A549 (cell line): ENCODE measurements around the gene ZW10. TPM values are rescaled to one million over a fixed set of nuclear protein-coding genes. Genes with fewer than 3 reads are reported as not detected.

Experiments used
- ATAC-seq, 2 experiments: fragments of 200-7000 bp in 1 of 2; fragments of >200 bp in 1 of 2; cut with Nextera tagmentation in 1 of 2; cut with Tn5 transposase in 1 of 2; 3 replicates each; pipeline versions ENCODE4 v1.8.0 to v1.9.1; 2018 to 2020; ENCODE audit warnings: mild to moderate bottlenecking in 1 of 2, moderate library complexity in 1 of 2
- CTCF ChIA-PET: fragments of 300-600 bp; sonication (Branson Sonifier 250); formaldehyde crosslinking; extraction: SDS; loops from one replicate; lab custom pipeline; 2021; ENCODE audit warnings: antibody characterized with exemption, inconsistent platforms; lab: Yijun Ruan, JAX
- POLR2A ChIA-PET: fragments of 350-600 bp; formaldehyde crosslinking; extraction: SDS; loops from one replicate; lab custom pipeline; 2021; ENCODE audit warnings: antibody characterized with exemption, inconsistent platforms; lab: Yijun Ruan, JAX
- DNase-seq, 2 experiments: peaks; one replicate each; pipeline versions ENCODE4 v3.0.0 to v3.0.0-alpha.2; 2011 to 2016; ENCODE audit warnings: low read depth in 1 of 2, low spot score in 1 of 2
- FAIRE-seq: peaks from 2 replicates; lab custom pipeline; 2011; peaks lifted over from hg19 to GRCh38; lab: Jason Lieb, UNC
- H3K27ac ChIP-seq, 2 experiments: fragments of >200 bp; sonication (Bioruptor Twin); formaldehyde crosslinking; 3 replicates each; pipeline ENCODE4 v1.5.1; 2016 to 2017
- H3K4me1 ChIP-seq: fragments of >200 bp; sonication (Bioruptor Twin); formaldehyde crosslinking; 3 replicates; pipeline ENCODE4 v1.6.1; 2016
- H3K4me2 ChIP-seq: fragments of >200 bp; sonication (Bioruptor Twin); formaldehyde crosslinking; 3 replicates; pipeline ENCODE4 v1.6.1; 2016
- H3K4me3 ChIP-seq: fragments of >200 bp; sonication (Bioruptor Twin); formaldehyde crosslinking; 3 replicates; pipeline ENCODE4 v1.5.1; 2016
- H3K9me3 ChIP-seq: fragments of >200 bp; sonication (Bioruptor Twin); formaldehyde crosslinking; 3 replicates; pipeline ENCODE4 v1.6.1; 2016
- CBX8 ChIP-seq: fragments of 200-600 bp; sonication (generic); IDR thresholded peaks from 2 replicates; pipeline ENCODE4 v1.6.1; 2016
- CHD4 ChIP-seq: fragments of 200-600 bp; sonication (generic); IDR thresholded peaks from 2 replicates; pipeline ENCODE4 v1.6.1; 2016; ENCODE audit warnings: antibody characterized with exemption, mild to moderate bottlenecking, borderline replicate concordance
- CTCF ChIP-seq: fragments of >200 bp; sonication (Bioruptor Twin); formaldehyde crosslinking; IDR thresholded peaks from 3 replicates; pipeline ENCODE4 v1.5.1; 2016
- EHMT2 ChIP-seq: fragments of 200-600 bp; sonication (generic); IDR thresholded peaks from 2 replicates; pipeline ENCODE4 v1.6.1; 2016; ENCODE audit warnings: antibody characterized with exemption, low read depth, mild to moderate bottlenecking, moderate library complexity
- FOSB ChIP-seq: fragments of 250-450 bp; sonication (Bioruptor Pico); IDR thresholded peaks from 2 replicates; pipeline ENCODE4 v1.5.0; 2020; ENCODE audit warnings: mild to moderate bottlenecking, moderate library complexity
- FOSL2 ChIP-seq, 2 experiments: fragments of 450-650 bp in 1 of 2; fragments of >200 bp in 1 of 2; sonication (Bioruptor Twin) in 1 of 2; formaldehyde crosslinking; IDR thresholded peaks; 2 replicates each; pipeline versions ENCODE4 v1.5.0 to v1.6.1; 2016 to 2020; ENCODE audit warnings: mild to moderate bottlenecking in 1 of 2, moderate library complexity in 1 of 2
- FOXS1 ChIP-seq: fragments of 250-450 bp; sonication (Bioruptor Pico); IDR thresholded peaks from 2 replicates; pipeline ENCODE4 v1.5.0; 2020; ENCODE audit warnings: mild to moderate bottlenecking, moderate library complexity
- HDAC2 ChIP-seq: fragments of 200-600 bp; sonication (generic); IDR thresholded peaks from 2 replicates; pipeline ENCODE4 v1.6.1; 2016
- HEYL ChIP-seq: fragments of 250-450 bp; sonication (Bioruptor Pico); IDR thresholded peaks from 2 replicates; pipeline ENCODE4 v1.8.0; 2021; ENCODE audit warnings: mild to moderate bottlenecking, moderate library complexity
- HMGXB4 ChIP-seq: fragments of 250-450 bp; sonication (Bioruptor Pico); IDR thresholded peaks from 2 replicates; pipeline ENCODE4 v1.5.0; 2021; ENCODE audit warnings: mild to moderate bottlenecking, moderate library complexity, borderline replicate concordance
- HOXB5 ChIP-seq: fragments of 250-450 bp; sonication (Bioruptor Pico); IDR thresholded peaks from 2 replicates; pipeline ENCODE4 v1.5.0; 2020; ENCODE audit warnings: mild to moderate bottlenecking, moderate library complexity
- JUN ChIP-seq, 2 experiments: fragments of >200 bp; sonication (Bioruptor Twin); formaldehyde crosslinking; IDR thresholded peaks; 2 replicates in 1 of 2; 3 replicates in 1 of 2; pipeline ENCODE4 v1.6.1; 2016 to 2017
- MAFK ChIP-seq: fragments of 450-650 bp; IDR thresholded peaks from 2 replicates; pipeline ENCODE4 v1.6.1; 2014; ENCODE audit not compliant: partially characterized antibody
- MAX ChIP-seq: IDR thresholded peaks from 2 replicates; pipeline ENCODE4 v1.6.1; 2012
- RAD21 ChIP-seq, 2 experiments: fragments of >200 bp in 1 of 2; sonication (Bioruptor Twin) in 1 of 2; formaldehyde crosslinking in 1 of 2; IDR thresholded peaks in 1 of 2; conservative IDR thresholded peaks in 1 of 2; 2 replicates in 1 of 2; 3 replicates in 1 of 2; pipeline ENCODE4 v1.6.1; 2012 to 2018; ENCODE audit warnings: inconsistent platforms in 1 of 2
- RNF2 ChIP-seq: fragments of 200-600 bp; sonication (generic); IDR thresholded peaks from 2 replicates; pipeline ENCODE4 v1.6.1; 2016; ENCODE audit warnings: low read depth, mild to moderate bottlenecking, antibody characterized with exemption, moderate library complexity, borderline replicate concordance
- SMC3 ChIP-seq: fragments of >200 bp; sonication (Bioruptor Twin); formaldehyde crosslinking; IDR thresholded peaks from 3 replicates; pipeline ENCODE4 v1.6.1; 2018; ENCODE audit warnings: inconsistent platforms
- SREBF2 ChIP-seq: fragments of 450-650 bp; IDR thresholded peaks from 2 replicates; pipeline ENCODE4 v1.6.1; 2014; ENCODE audit warnings: mild to moderate bottlenecking, moderate library complexity
- ZC3H11A ChIP-seq: fragments of 450-650 bp; IDR thresholded peaks from 2 replicates; pipeline ENCODE4 v1.6.1; 2014; ENCODE audit warnings: antibody characterized with exemption, mild to moderate bottlenecking
- ZFP36 ChIP-seq: fragments of 450-650 bp; IDR thresholded peaks from 2 replicates; pipeline ENCODE4 v1.6.1; 2014; ENCODE audit warnings: borderline replicate concordance; ENCODE audit not compliant: partially characterized antibody
- ZSCAN20 ChIP-seq: fragments of 250-450 bp; sonication (Bioruptor Pico); IDR thresholded peaks from 2 replicates; pipeline ENCODE4 v1.8.0; 2022; ENCODE audit warnings: mild to moderate bottlenecking, moderate library complexity
- WGBS: methylation state at CpG from one replicate; pipeline ENCODE4 v1.1.6; 2017; ENCODE audit errors: missing lambda C conversion rate; 5-methylcytosine and 5-hydroxymethylcytosine counted together
- polyA plus RNA-seq, 4 experiments: library from polyadenylated mRNA; depleted of rRNA in 3 of 4; stranded (reverse); fragments of >200 nt; fragmentation: RNase III in 1 of 4; extraction: RNeasy Plus Mini Kit Qiagen cat#74134 plus additional on column Dnase treatment in 1 of 4; gene quantifications; 2 replicates in 3 of 4; 3 replicates in 1 of 4; pipeline ENCODE4 v1.2.3, GENCODE V29; 2011 to 2017

Gene ZW10
- polyA plus RNA-seq, 2 of the 4 experiments (the other 2 are of a cell fraction), result 12.9 to 13.9 TPM

- FAIRE-seq, result no peak
- CTCF ChIA-PET, result interaction anchor here (0.8 to 3.0 kb wide), 4 partner anchors 15 to 457 kb away, joined by 3 to 27 read pairs (median 4); partner anchors contain the start of gene ZW10
- Histone ChIP-seq H3K4me1 (no peaks in the 10 kb centered on the region), H3K4me3 (no peak overlapping the region), H3K9me3 (no peaks in the 10 kb centered on the region), H3K27ac (no peak overlapping the region), H3K4me2 (no peak overlapping the region)
- no peak for ATAC-seq
- TF ChIP-seq HEYL (CRISPR knock-in tag) (no peak), RAD21 (conservative IDR thresholded peaks at IDR 0.05 in 1 of 2, IDR thresholded peaks at IDR 0.05 in 1 of 2) (no peak), FOSB (no peak), MAX (no peak), SMC3 (no peak), ZFP36 (no peak), HMGXB4 (no peak), HDAC2 (no peak), CBX8 (no peak), FOXS1 (CRISPR knock-in tag) (no peak), FOSL2 (IDR thresholded peaks at IDR 0.05) (no peak), FOSL2 (CRISPR knock-in tag; IDR thresholded peaks at IDR 0.05) (no peak), HOXB5 (CRISPR knock-in tag) (no peak), CHD4 (no peak)
- POLR2A ChIA-PET, result no interaction called here
- no peak for DNase-seq
These were observed 32.1 kb upstream of the ZW10 start for GRCh38 chr11:113805640-113806039.

- ChIA-PET POLR2A (no interaction called here), CTCF (interaction anchor here (1.8 kb wide), 1 partner anchor 458 kb away, joined by 8 read pairs; no protein-coding TSS in a partner anchor)
- FAIRE-seq, result no peak
- Histone ChIP-seq H3K4me3 (no peak overlapping the region), H3K9me3 (no peaks in the 10 kb centered on the region), H3K4me2 (no peak overlapping the region), H3K27ac (no peak overlapping the region), H3K4me1 (no peaks in the 10 kb centered on the region)
- ATAC-seq, result no peak
- no peak for DNase-seq
- TF ChIP-seq CBX8 (no peak), SMC3 (no peak), RNF2 (no peak), RAD21 (conservative IDR thresholded peaks at IDR 0.05 in 1 of 2, IDR thresholded peaks at IDR 0.05 in 1 of 2) (no peak), CTCF (no peak), SREBF2 (no peak), MAFK (no peak), ZC3H11A (no peak), ZSCAN20 (CRISPR knock-in tag) (no peak), JUN (IDR thresholded peaks at IDR 0.05) (no peak)
These were observed 29.1 kb upstream of the ZW10 start for GRCh38 chr11:113802621-113803020.

- Histone ChIP-seq H3K27ac (no peak overlapping the region), H3K4me3 (no peak overlapping the region), H3K4me2 (no peak overlapping the region), H3K9me3 (no peaks in the 10 kb centered on the region), H3K4me1 (no peaks in the 10 kb centered on the region)
- peak; percentile 20; the same call in 1 of the 3 replicates for TF ChIP-seq CTCF
- TF ChIP-seq EHMT2, result no peak
- ChIA-PET CTCF (interaction anchor here (1.0 to 1.6 kb wide), 11 partner anchors 9 to 494 kb away, joined by 3 to 5 read pairs (median 3); partner anchors contain the start of genes CLDN25, TTC12 and ZW10), POLR2A (no interaction called here)
- WGBS, result 62% methylated on average over 3 of the region's 3 CpGs
- peak; percentile 28 to 31 for DNase-seq
- FAIRE-seq, result no peak
- ATAC-seq, result peak; percentile 81 to 90; a peak in 5 of 6 replicates
These were observed 23.3 kb upstream of the ZW10 start for GRCh38 chr11:113796663-113797259.
